Brain pericyte (primary cell): Measurements from ENCODE around the gene TAAR8.
A peak's percentile ranks its signal among the peaks of the same experiment; 100 is the strongest.
"Not testable (repeated sequence)": the region's sequence is repeated elsewhere in the genome, so short reads cannot be mapped to it uniquely, and the experiment has no call there.

ENCODE experiments used
- DNase-seq: peaks from one replicate; pipeline ENCODE4 v3.0.0-alpha.2; 2012; ENCODE audit warnings: low read depth, low spot score

Gene TAAR8

GRCh38 chr6:132552372-132552771 is at the start of gene TAAR8:
Gene TAAR8 (plus strand): TSS chr6:132552672. CDS start chr6:132552693, 21 bp downstream.
- no peak for DNase-seq

- DNase-seq = no peak
These were observed 47.7 kb upstream of the TAAR8 start for GRCh38 chr6:132504757-132505156.

GRCh38 chr6:132505158-132505557 is 47.3 kb upstream of the TAAR8 start:
- DNase-seq = no peak

GRCh38 chr6:132506461-132506860 is 46.0 kb upstream of the TAAR8 start:
- DNase-seq = no peak

- no peak for DNase-seq
These were observed 45.3 kb upstream of the TAAR8 start for GRCh38 chr6:132506869-132507808.

GRCh38 chr6:132511210-132511830 is 41.2 kb upstream of the TAAR8 start:
- DNase-seq = no peak

GRCh38 chr6:132511831-132512220 is 40.6 kb upstream of the TAAR8 start:
- no peak for DNase-seq

- DNase-seq = no peak
These were observed 40.2 kb upstream of the TAAR8 start for GRCh38 chr6:132512342-132512637.

- peak; percentile 38 for DNase-seq
These were observed 39.5 kb upstream of the TAAR8 start, which contains the start of gene STX7 for GRCh38 chr6:132512638-132513632. Gene STX7 (minus strand): TSS chr6:132513116. CDS start chr6:132503530, 9,586 bp downstream.

GRCh38 chr6:132513831-132514545 is 38.5 kb upstream of the TAAR8 start:
- DNase-seq = no peak

- no peak for DNase-seq
These were observed 37.1 kb upstream of the TAAR8 start for GRCh38 chr6:132515386-132515785.

- DNase-seq = no peak
These were observed 31.5 kb upstream of the TAAR8 start for GRCh38 chr6:132520953-132521352.

- no peak for DNase-seq
These were observed 27.8 kb upstream of the TAAR8 start for GRCh38 chr6:132524646-132525045.

GRCh38 chr6:132525866-132526265 is 26.6 kb upstream of the TAAR8 start:
- DNase-seq = no peak

- DNase-seq = no peak
These were observed 26.0 kb upstream of the TAAR8 start for GRCh38 chr6:132526461-132526860.

- no peak for DNase-seq
These were observed 24.7 kb upstream of the TAAR8 start for GRCh38 chr6:132527791-132528190.

GRCh38 chr6:132530293-132530974 is 22.0 kb upstream of the TAAR8 start:
- DNase-seq = no peak

- DNase-seq = not testable (repeated sequence)
These were observed 17.9 kb upstream of the TAAR8 start for GRCh38 chr6:132534546-132534945.

- no peak for DNase-seq
These were observed 15.3 kb upstream of the TAAR8 start for GRCh38 chr6:132537145-132537544.

GRCh38 chr6:132537977-132538376 is 14.5 kb upstream of the TAAR8 start, which contains the start of gene TAAR9:
Gene TAAR9 (plus strand): TSS chr6:132538277. CDS start chr6:132538290, 13 bp downstream.
- DNase-seq = no peak
